ENCODE results near the gene AP1S3.

GRCh38 chr2:223787358-223787757, 50.0 kb downstream of the AP1S3 start:
- TF ChIP-seq, protein P1, sequence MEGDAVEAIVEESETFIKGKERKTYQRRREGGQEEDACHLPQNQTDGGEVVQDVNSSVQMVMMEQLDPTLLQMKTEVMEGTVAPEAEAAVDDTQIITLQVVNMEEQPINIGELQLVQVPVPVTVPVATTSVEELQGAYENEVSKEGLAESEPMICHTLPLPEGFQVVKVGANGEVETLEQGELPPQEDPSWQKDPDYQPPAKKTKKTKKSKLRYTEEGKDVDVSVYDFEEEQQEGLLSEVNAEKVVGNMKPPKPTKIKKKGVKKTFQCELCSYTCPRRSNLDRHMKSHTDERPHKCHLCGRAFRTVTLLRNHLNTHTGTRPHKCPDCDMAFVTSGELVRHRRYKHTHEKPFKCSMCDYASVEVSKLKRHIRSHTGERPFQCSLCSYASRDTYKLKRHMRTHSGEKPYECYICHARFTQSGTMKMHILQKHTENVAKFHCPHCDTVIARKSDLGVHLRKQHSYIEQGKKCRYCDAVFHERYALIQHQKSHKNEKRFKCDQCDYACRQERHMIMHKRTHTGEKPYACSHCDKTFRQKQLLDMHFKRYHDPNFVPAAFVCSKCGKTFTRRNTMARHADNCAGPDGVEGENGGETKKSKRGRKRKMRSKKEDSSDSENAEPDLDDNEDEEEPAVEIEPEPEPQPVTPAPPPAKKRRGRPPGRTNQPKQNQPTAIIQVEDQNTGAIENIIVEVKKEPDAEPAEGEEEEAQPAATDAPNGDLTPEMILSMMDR (IDR thresholded peaks at IDR 0.05), result no peak
- TF ChIP-seq SIN3A (IDR thresholded peaks at IDR 0.05; ENCODE audit: borderline replicate concordance, insufficient read depth, low read depth, low read length) (no peak), POLR2AphosphoS5 (IDR thresholded peaks at IDR 0.05; ENCODE audit: low read depth, low read length) (no peak), TCF7L2 (IDR thresholded peaks at IDR 0.05; ENCODE audit: low read depth, low read length) (no peak)
